Psoas muscle (tissue), 8 donors: ENCODE results near the gene CPVL. TPM values are rescaled to one million over a fixed set of nuclear protein-coding genes. Genes with fewer than 3 reads are reported as not detected.

Experiments
- ATAC-seq, 4 donors: fragments of 200-7000 bp; cut with Tn5 transposase; one replicate each; pipeline ENCODE4 v1.9.1; 2020; ENCODE audit warnings: moderate library complexity in 3 of 4, mild to moderate bottlenecking in 2 of 4
- DNase-seq, 2 donors: peaks; one replicate each; pipeline ENCODE4 v3.0.0-alpha.2; 2020
- H3K27ac ChIP-seq: fragments of 200-600 bp; one replicate; pipeline ENCODE4 v1.8.0; 2022
- H3K27me3 ChIP-seq, 3 donors: fragments of 200-600 bp in 1 of 3; one replicate each; pipeline versions ENCODE4 v1.6.1 to v1.8.0; 2013 to 2022; ENCODE audit warnings: low read length in 2 of 3, mild to moderate bottlenecking in 2 of 3, moderate library complexity in 1 of 3; ENCODE audit not compliant: insufficient read depth in 3 of 3
- H3K36me3 ChIP-seq, 2 donors: fragments of 200-600 bp in 1 of 2; one replicate each; pipeline versions ENCODE4 v1.6.1 to v1.8.0; 2013 to 2022; ENCODE audit warnings: low read depth in 1 of 2, mild to moderate bottlenecking in 1 of 2, moderate library complexity in 1 of 2; ENCODE audit not compliant: insufficient read depth in 1 of 2
- H3K4me1 ChIP-seq: fragments of 200-600 bp; one replicate; pipeline ENCODE4 v1.8.0; 2022
- H3K4me3 ChIP-seq: fragments of 200-600 bp; one replicate; pipeline ENCODE4 v1.8.0; 2022; ENCODE audit warnings: mild to moderate bottlenecking
- H3K9me3 ChIP-seq: fragments of 200-600 bp; one replicate; pipeline ENCODE4 v1.8.0; 2022
- CTCF ChIP-seq: fragments of 200-600 bp; IDR thresholded peaks from one replicate; pipeline ENCODE4 v1.8.0; 2022; ENCODE audit warnings: antibody characterized with exemption
- WGBS, 3 donors: extraction: QIAGEN DNeasy Blood & Tissue Kit; methylation state at CpG; one replicate each; pipeline versions ENCODE4 v1.1.6 to v1.1.7; 2013; 5-methylcytosine and 5-hydroxymethylcytosine counted together
- intact Hi-C, 2 donors: fragments of 100-400 bp; cut with DNase I; formaldehyde crosslinking; loops; one replicate each; pipeline versions ENCODE4 v1.11.0 to v1.14.2; 2022
- polyA plus RNA-seq, 3 donors: library from polyadenylated mRNA; stranded (reverse); fragments of 200-250 nt; gene quantifications; one replicate each; pipeline ENCODE4 v1.2.3, GENCODE V29; 2013
- total RNA-seq, 4 donors: library from RNA; stranded (reverse); fragmentation: NEBNext Ultra II Directional in 2 of 4; extraction: Animal tissue kit (Norgen Biotek cat#: 25700) in 2 of 4; gene quantifications; one replicate each; pipeline versions ENCODE4 v1.2.1 to v1.2.4, GENCODE V29; 2021 to 2023
- donor health status: healthy with polysubstance abuse.
- donor health status: DM: no; HTN: no; CAD: no; lungs with moderate emphysema.
- donor health status: Bipolar disorder and iron deficiency.
- donor health status: healthy.
- donor health status: DM: yes; HTN: yes; CAD: no.
- donor health status: DM: no; HTN: no; CAD: no.
- donor health status: DM: no; HTN: no; CAD: no.
- donor health status: DM: yes; HTN: yes; CAD: no.

The CPVL gene
- total and polyA plus RNA-seq, 7 donors: 1.6 to 49.6 (median 6.1) TPM

GRCh38 chr7:28954471-28954870, 191.9 kb downstream of the CPVL start:
- peaks cover 0 to 21% (median 5%) of the 10 kb centered on the region in 3 donors for H3K27me3 ChIP-seq
- no peaks in the 10 kb centered on the region for H3K9me3 ChIP-seq
- ATAC-seq (no peak), DNase-seq (no peak)
- TF ChIP-seq CTCF: no peak
- H3K4me3 ChIP-seq: no peak overlapping the region
- no peaks in the 10 kb centered on the region for H3K36me3 ChIP-seq
- H3K4me1 ChIP-seq: peaks cover 16% of the 10 kb centered on the region
- H3K27ac ChIP-seq: no peak overlapping the region
- intact Hi-C loops: loop anchor here in 1 of 2 donors (10.0 kb wide), 1 partner anchor 150 kb away; no protein-coding TSS in a partner anchor

GRCh38 chr7:28953633-28954032, 192.7 kb downstream of the CPVL start:
- Histone ChIP-seq H3K4me3 (no peak overlapping the region), H3K4me1 (peaks cover 16% of the 10 kb centered on the region), H3K27ac (no peak overlapping the region), H3K36me3 (no peaks in the 10 kb centered on the region), H3K9me3 (no peaks in the 10 kb centered on the region), H3K27me3 (peaks cover 0 to 21% (median 5%) of the 10 kb centered on the region in 3 donors)
- intact Hi-C loops: loop anchor here in 1 of 2 donors (10.0 kb wide), 1 partner anchor 151 kb away; no protein-coding TSS in a partner anchor
- TF ChIP-seq CTCF: no peak
- 6 to 15% (median 9%) methylated on average over 4 of the region's 4 CpGs for WGBS, 3 donors
- ATAC-seq: no peak
- no peak for DNase-seq

Other genes with a start within 250 kb of the CPVL start
- 1 to 10 TPM in 2 of 4 donors, under 1 TPM in 2; 0.54 to 3.2 (median 1.2) TPM for gene TRIL, start 188.2 kb downstream of the CPVL start, total RNA-seq
- gene TRIL, start 188.2 kb downstream of the CPVL start, polyA plus RNA-seq: under 1 TPM; 0.38 to 0.62 (median 0.48) TPM
- 10 to 100 TPM in 1 of 4 donors, 1 to 10 TPM in 3; 2.3 to 18.1 (median 4.4) TPM for gene CHN2, start 48.2 kb upstream of the CPVL start, total RNA-seq
- gene CHN2, start 48.2 kb upstream of the CPVL start, polyA plus RNA-seq: 1 to 10 TPM in 2 of 3 donors, under 1 TPM in 1; 0.43 to 2.1 (median 1.2) TPM